Amniotic epithelial cell (primary cell): ENCODE measurements around the gene FAAP20.
A peak's percentile ranks its signal among the peaks of the same experiment; 100 is the strongest.

ENCODE experiments used
- DNase-seq: peaks from one replicate; pipeline ENCODE4 v3.0.0-alpha.2; 2010; ENCODE audit warnings: low read depth

The FAAP20 gene

DNA sequence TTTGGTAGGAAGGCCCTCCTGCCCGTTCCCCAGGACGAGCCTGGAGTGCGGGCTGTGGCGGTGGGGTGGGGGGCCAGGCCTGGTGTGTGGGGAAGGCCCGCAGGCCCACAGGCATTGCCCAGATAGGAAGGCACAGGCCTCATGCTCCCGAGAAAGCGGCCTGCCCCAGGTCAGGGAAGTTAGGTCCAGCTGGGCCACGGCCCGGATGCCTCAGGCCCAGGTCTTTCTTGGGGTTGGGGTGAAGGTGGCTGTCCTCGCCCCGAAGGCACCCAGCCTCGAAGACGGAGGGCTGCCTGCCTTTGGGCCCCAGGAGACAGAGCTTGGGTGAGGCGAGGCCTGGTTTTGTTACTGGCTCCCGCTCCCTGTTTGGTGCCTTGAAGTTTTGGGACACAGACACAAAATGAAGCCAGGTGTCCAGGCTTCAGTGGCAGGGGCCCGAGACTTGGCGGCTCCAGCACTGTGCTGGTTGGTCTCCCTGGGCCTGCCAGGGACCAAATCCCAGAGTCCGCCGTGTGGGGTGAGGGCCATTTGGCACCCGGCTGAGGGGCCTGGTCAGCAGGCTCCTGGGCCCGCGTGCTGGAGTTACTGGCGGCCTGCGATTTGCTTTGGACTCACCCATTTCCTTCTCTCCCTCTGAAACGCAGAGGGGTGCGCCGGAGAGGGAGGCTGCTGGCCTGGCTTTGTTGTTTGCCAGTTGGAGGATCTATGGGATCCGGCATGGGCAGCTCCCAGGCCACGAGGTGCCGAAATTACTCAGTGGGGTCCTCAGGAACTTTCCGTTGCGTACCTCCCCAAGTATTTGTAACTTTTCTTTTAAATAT is 35.5 kb upstream of the FAAP20 start:
- peak; percentile 44 for DNase-seq

DNA sequence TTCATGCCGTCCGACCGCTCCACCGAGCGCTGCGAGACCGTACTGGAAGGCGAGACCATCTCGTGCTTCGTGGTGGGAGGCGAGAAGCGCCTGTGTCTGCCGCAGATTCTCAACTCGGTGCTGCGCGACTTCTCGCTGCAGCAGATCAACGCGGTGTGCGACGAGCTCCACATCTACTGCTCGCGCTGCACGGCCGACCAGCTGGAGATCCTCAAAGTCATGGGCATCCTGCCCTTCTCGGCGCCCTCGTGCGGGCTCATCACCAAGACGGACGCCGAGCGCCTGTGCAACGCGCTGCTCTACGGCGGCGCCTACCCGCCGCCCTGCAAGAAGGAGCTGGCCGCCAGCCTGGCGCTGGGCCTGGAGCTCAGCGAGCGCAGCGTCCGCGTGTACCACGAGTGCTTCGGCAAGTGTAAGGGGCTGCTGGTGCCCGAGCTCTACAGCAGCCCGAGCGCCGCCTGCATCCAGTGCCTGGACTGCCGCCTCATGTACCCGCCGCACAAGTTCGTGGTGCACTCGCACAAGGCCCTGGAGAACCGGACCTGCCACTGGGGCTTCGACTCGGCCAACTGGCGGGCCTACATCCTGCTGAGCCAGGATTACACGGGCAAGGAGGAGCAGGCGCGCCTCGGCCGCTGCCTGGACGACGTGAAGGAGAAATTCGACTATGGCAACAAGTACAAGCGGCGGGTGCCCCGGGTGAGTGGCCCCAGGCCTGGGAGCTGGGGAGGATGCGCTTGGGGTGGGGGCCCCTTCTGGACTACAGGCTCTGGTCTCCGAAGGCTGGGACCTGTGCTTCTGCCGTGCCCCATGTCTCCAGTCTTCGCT is 34.7 kb upstream of the FAAP20 start:
- DNase-seq: peak; percentile 57

DNA sequence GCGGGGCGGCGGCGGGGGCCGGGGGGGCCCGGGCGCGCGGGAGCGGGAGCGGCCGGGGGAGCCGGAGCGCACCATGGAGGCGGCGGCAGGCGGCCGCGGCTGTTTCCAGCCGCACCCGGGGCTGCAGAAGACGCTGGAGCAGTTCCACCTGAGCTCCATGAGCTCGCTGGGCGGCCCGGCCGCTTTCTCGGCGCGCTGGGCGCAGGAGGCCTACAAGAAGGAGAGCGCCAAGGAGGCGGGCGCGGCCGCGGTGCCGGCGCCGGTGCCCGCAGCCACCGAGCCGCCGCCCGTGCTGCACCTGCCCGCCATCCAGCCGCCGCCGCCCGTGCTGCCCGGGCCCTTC is 34.1 kb upstream of the FAAP20 start:
- peak; percentile 23 for DNase-seq

DNA sequence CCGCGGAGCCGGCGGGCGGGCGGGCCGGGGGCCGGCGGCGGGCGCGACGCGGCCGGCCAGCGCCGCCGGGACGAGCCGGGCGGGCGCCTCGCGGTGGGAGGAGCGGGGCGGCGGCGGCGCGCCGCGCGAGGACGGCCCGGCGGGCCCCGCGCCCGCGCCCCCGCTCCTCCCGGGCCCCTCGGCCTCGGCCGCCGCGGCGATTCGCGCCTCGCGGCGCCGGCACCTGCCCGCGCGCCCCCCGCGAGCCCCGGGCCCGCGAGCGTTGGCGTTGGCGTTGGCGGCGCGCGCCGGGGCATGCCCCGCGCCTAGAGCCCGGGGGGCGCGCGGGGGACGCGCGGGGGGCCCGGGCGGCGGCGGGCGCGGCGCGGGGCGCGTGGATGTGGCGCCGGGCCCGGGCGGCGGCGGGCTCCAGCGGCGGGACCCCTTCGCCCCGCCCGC is 33.6 kb upstream of the FAAP20 start, which contains the start of gene SKI:
SKI (plus strand) TSS at position 163 of the 438 bp plus-strand sequence. CDS start 448 bp downstream, outside the sequence.
- DNase-seq: no peak

DNA sequence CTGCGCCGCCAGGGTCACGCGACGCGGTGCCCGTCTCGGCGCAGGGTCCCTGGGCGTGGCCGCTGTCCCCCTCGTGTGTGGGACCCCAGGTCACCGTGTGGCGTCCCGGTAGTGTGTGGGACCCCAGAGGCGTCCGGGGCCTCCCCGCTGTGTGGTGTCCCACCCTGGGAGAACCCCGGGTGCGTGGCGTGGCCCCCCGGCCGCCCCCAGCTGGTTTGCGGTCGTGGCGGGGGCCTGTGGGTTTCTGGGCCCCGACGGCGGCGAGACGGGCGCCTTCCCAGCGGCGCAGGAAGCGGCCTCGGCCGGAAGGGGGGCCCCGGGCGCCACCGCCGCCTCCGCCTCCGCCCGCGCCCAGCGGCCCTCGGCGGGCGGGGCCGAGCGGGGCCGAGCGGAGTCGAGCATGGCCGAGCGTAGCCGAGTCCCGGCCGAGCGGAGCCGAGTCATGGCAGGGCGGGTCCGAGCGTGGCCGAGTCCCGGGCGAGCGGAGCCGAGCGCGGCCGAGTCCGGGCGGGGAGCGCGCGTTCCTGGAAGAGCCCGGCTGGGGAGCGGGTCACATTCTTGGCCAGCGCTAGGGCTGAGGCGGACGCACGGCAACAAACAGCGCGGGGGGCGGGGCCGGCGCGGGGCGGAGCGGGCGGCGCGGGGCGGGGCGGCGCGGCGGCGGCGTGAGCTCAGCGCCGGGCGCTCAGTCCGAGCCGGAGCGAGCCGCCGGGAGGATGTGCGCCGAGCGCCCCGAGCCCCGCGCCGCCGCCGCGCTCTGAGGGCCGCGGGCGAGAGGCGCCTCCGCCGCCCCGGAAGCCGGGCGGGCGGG is 33.0 kb upstream of the FAAP20 start:
- DNase-seq: peak; percentile 92

DNA sequence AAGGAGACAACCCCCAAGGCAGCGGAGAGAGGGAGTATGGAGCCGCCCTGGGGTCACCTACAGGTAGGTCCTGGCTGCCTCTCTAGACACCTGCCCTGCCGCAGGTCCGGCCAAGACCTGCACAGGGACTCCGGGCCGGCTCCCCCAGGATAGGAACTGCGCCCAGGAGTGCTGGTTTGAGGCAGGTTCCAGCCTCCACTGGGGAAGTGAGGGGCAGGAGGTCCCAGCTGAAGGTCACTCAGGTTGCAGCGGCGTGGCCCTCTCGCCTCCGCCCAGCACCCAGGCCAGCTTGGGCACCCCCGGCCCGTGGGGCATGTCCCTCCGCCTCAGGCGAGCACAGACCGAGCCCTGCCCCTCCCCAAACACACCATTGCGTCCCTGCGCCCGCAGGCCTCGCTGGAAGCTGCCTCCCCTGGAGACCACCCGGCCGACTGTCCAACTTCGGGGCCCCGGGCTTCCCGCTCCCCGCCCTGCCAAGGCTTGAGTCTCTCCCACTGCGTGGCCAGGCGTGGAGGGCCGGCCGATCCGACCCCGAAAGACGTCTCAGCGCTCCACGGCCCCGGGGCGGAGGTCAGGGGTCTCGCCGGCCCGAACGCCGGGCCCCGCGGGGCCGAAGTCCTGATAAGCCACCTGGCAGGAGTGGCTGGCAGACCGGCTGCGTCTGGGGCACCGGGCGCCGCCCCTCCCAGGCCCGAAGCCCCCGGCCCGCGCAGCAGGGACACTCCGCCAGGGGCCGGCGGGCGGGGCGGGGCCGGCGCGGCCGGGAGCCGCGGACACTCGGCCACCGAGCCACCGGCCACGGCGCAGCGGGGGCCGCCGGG is 32.2 kb upstream of the FAAP20 start:
- DNase-seq: no peak

DNA sequence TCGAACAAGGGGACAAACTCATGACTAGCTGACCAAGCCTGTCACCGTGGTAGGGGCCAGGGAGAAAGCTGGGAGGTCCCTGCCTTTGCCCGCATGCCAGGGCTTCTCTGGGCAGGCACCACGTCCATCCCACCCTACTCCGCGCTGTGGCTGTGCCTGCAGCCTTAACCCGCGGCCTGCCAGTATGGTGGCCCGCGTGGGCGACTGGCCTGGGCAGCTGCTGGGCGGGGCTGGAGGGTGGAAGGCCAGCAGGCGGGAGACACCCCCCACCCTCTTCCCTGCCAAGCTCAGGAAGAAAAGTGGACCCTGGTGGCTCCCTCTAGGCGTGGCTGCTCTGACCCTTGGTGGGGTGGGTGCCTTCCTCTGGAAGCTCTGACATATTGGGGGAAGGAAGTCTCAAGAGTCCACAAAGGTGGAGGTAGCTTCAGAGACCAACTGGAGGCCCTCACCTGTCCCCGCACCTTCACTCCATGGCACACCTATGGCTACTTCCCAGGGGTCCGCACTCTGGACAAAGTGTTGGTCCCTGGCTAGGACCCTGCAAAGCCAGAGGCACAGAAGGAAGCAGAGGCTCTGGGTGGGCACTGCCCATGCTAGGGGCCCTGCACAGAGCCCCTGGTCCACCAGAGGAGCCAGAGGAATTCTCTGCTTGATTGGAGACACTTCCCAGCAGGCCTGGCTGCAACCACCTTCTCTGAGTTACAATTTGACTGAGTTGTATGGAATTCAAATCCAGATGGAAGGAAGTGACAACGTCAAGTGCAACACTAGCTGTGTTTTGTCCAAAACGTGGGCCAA is 30.3 kb upstream of the FAAP20 start:
- DNase-seq: no peak

DNA sequence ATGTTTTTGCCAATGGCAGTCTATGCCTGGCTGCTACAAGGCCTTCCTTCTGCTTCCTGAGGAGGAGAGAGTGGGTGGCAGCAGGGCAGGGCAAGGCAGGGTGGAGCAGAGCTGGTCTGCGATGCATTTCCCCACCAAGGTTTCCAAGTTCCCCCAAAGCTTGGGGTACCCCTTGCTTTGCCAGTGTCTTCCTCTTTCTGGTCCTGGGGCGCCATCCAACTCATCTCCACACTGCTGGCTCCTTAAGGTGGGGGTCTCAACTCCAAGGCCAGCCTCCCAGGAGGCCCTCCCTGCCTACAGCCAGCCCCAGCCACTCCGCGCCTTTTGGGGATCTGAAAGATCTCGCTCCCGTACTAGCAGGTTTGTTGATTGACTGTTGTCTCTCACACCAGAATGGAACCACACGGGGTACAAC is 29.6 kb upstream of the FAAP20 start:
- no peak for DNase-seq

DNA sequence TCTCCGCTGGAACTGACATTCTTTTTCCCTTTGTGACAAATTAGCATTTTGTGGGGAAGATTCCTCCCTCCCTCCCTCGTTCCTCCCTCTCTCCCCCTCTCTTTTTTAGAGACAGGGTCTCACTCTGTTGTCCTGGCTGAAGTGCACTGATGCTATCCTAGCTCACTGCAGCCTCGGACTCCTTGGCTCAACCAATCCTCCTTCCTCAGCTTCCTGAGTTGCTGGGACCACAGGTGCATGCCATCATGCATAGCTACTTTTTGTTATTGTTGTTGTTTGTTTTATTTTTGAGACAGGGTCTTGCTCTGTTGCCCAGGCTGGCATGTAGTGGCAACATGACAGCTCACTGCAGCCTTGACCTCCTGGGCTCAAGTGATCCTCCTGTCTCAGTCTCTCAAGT is 26.7 kb upstream of the FAAP20 start:
- DNase-seq: no peak

DNA sequence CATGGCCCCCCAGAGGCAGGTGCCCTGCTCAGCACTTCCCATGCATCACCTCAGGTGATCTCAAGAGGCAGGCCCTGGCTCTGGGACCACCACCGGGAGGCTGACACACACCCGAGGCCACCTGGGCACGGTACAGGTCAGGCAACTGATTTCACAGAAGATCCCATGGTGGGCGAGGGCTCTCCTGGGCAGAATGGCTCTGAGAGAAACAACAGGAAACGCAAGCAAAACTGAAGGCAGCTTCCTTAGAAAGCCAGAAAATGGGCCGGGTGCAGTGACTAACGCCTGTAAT is 22.1 kb upstream of the FAAP20 start:
- DNase-seq: no peak

DNA sequence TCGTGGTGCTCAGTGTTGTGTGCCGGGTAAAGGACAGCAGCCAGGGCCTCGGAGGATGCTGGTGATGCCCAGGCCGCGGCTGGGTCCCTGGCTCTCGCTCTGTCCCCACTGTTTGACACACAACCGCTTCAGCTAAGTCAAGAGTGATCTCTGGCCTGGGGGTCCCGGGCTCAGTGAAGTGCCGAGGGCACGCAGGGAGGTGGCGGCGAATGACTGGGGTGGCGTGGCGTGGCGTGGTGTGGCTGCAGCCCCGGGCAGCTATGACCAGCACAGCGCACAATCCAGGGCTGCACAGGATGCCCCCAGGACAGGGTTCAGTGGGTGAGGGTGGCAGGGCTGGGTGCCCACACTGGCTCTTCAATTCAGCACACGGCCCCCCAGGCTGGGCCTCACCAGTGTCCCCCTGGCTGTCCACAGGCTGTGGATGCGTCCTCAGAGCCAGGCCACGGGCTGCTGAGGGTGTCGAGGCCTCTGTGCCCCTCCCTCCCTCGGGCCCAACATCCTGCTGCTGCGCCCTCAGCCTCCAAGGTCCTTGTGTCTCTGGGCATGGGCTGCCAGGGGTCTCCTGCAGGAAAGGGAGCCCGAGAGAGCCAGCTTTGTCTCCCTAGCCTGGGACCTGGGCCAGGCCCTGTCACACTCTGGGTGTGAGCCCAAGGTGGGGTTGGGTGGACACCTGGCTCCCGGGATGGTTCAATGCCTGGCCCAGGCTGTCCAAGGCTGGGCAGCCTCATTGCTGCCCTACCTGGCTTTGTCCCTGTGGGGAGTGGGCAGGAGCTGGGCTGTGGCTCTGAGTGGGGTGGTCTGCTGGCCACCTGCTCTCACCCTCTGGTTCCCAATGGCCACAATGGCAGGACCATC is 21.6 kb upstream of the FAAP20 start:
- DNase-seq: no peak

DNA sequence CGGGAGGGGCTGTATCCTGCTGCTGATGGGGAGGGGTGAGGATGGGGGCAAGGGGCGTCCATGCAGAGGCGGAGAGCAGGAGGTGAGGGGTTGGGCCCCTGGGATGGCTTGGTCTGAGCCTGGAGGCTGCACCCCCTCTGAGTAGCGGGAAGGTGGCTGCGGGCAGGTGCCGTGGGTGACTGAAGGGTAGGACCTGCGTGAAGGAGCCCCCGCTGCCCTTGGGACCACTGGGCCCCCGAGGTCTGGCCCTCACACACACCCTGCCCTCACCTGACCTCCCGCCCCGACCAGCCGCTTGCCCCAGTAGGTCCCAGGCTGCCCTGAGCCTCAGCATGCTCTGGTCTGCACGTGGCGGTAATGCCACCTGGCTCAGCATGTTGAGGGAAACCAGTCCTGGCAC is 20.8 kb upstream of the FAAP20 start:
- DNase-seq: no peak

DNA sequence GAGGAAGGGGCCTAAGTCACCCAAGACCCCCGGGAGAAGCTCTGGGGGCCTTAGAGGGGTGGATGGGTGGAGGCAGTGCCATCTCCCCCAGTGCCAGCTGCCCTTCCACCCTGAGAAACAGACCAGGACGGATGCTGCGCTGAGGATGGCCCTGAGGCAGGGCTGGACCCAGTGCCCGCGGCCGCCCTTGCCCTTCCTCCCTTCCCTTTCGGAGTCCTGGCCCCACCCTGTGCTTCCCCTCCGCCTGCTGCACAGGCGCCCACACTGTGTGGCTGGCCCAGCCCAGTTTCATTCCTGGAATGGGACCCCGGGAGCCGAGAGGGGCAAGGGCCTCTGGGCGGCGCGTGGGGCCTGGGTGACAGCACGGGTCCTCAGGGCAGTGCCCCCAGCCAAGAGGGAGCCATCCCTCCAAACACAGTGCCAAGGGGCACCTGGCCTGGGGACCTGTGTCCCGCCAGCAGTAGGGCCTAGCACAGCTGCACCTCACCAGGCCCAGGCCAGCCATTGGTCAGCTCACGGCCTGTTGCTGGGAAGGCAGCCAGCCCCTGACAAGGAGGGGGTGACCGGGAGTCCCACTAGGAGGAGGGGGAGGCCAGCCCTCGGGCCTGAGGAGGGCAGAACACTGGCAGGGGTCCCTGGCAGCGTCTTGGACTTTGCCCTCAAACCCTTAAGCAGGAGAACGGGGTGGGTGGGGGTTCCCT is 20.1 kb upstream of the FAAP20 start:
- no peak for DNase-seq

DNA sequence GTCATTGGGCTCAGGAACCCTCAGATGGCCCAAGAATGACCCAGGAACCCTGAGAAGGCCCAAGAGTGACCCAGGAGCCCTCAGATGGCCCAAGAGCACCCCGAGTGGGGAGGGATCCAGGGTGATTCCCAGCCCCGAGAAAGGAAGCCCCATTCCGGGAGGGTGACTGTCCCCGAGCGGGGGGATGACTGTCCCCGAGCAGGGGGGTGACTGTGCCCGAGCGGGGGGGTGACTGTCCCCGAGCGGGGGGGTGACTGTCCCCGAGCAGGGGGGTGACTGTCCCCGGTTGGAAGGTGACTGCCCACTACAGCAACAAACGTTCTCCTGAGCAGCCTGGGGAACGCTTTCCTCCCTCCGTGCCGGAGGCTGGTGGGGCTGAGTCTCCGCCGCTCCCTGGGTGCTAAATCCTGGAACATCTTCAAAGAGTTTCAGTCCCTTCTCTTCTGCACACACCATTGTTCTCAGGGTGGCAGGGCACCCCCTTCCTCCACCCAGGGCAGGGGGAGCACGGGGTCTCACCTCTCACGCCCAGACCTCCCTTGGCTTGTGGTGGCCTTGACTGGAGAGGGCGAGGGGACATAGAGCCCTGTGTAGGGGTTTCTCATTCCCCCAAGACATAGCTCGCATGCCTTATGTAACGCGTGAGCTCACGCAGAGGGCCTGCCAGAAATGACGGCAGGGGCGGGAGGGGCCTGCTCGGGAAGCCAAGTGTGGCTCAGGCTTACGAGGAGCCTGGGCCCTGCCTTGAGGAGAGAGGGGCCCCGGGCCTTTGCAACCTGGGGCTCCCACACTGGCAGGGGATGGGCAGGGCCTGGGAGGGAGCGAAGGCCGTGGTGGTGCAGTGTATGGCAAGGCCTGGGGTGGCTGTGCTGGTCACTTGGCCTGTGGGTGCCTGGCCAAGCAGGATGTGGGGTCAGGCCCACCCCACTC is 19.3 kb upstream of the FAAP20 start:
- DNase-seq: peak; percentile 65

DNA sequence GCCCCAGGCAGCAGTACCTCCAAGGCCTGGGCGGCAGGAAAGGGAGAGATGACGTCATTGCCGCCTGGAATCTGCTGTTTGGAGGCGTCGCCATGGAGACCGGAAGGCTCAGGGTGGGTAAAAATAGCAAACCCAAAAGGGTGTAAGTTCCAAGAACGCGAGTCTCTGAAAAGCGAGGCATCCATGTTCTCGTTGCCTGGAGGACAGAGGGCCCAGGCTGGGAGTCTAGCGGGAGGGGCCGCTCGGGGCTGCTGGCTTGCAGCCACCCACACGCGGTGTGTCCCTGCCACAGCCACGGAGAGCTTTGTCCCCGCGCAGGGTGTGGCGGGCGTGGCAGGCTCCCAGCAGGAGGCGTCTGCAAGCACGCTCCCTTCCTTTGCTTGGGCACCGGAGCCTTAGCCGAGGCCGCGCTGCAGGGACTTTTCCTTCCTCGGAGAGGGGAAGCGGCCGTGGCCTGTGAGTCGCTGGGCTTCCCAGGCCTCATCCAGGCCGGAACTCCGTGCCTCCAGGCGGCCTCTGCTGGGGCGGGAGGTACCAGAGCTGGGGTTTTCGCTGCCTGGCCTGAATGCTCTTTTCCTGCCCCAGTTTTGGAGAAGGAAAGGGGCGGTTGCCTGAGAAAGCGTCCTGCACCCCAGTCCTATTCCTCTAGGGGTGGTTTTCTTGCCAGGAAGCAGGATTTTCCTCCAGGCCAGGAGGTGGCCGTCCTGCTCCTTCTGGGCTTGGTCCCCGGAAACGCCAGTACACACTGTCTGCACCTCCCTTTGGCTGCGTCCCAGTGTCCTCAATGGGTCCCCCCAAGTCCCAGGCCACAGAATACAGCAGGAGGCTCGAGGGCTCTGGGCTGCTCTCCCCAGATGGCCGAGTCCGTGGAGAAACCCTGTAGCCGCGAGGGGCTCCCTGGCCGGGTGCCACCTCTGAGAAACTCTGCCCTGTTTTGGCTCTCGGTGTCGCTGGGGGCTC is 18.2 kb upstream of the FAAP20 start:
- DNase-seq: peak; percentile 90

DNA sequence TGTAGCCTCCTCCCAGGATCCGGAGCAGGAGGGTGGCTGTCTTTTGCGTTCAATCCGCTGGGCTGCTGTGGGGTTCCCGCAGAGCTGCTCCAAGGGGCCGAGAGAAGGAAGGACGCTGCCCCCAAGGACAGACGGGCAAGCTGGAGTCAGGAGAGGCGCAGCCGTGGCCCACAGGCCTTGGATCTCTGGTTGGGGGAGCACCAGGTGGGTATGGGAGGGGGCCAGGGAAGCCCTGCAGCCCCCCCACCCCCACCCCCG is 17.6 kb upstream of the FAAP20 start:
- no peak for DNase-seq

DNA sequence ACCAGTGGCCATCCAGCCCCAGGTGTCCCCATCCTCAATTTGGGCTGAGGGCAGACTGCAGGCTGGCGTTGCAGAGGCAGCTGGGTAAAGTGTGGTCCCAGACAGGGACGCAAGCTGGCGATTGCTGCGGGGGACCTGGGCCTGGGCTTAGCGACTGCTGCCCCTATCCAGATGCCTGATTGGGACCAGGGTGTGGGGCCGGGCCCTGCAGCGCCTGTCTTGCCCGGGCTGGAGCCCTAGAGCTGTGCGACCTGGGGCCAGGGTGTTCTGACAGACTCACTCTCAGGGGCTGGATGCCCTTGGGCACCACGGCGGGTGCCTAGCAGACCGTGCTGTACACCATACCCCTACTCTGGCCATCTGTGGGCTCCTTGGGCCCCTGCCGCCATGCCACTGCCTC is 16.2 kb upstream of the FAAP20 start:
- no peak for DNase-seq
